ENCODE data around the gene C5.

Gene C5

DNA sequence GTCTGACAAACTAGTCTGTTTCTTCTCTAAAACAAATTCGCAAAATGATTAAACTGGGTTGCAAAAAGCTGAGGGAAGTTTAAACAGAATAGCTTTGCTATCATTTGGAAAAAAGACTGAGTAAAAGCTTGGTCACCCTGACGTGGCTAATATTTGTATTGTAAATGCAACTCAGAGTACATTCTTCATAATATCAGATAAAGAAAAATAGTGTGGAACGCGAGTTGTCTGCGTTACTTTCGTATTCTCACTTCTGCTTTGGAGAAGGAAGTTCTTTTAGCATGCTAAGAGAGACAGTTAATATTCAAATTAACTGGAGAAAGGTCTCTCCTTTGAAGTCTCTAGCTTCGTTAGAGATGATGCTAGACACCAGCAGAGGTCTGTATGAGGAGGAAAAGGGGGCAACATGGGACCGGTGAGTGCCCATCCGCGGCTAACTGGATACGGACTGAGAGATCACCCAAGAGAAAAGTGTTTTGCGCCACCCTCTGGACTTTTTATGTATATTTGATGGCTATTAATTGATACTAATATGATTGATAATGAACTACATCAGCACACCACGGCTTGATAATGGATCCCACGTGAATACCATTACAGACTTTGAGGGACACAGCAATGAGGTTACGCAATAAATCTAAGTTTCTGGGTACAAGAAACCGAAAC is 21.8 kb upstream of the C5 start:
- H3K36me3 ChIP-seq (ENCODE audit: control insufficient read depth in 2 of 2, insufficient read depth in 2 of 2, low read length in 2 of 2), result no peaks in the 10 kb centered on the region
- peak overlapping the region; percentile 1 for H3K27ac ChIP-seq (ENCODE audit: low read length)
- no peaks in the 10 kb centered on the region for H3K27me3 ChIP-seq (ENCODE audit: control insufficient read depth in 1 of 2, insufficient read depth in 2 of 2, low read length in 2 of 2)
- H3K4me1 ChIP-seq (ENCODE audit: control insufficient read depth, insufficient read depth, low read length), result peaks cover 11% of the 10 kb centered on the region
- peak overlapping the region; percentile 52 to 66 for H3K4me3 ChIP-seq (ENCODE audit: low read length in 2 of 2)
- H3K9ac ChIP-seq (ENCODE audit: low read length in 2 of 2), result no peak overlapping the region
- H3K9me3 ChIP-seq (ENCODE audit: control insufficient read depth in 2 of 2, low read length in 2 of 2), result no peaks in the 10 kb centered on the region

GRCh38 chr9:121071370-121071755 is 21.3 kb upstream of the C5 start:
- peak overlapping the region; percentile 52 to 66 for H3K4me3 ChIP-seq (ENCODE audit: low read length in 2 of 2)
- H3K27ac ChIP-seq (ENCODE audit: low read length), result no peak overlapping the region
- no peak overlapping the region for H3K9ac ChIP-seq (ENCODE audit: low read length in 2 of 2)

GRCh38 chr9:121069396-121069795 is 19.3 kb upstream of the C5 start:
- no peak overlapping the region for H3K4me3 ChIP-seq (ENCODE audit: low read length in 2 of 2)
- peaks cover 9% of the 10 kb centered on the region for H3K4me1 ChIP-seq (ENCODE audit: control insufficient read depth, insufficient read depth, low read length)
- H3K27ac ChIP-seq (ENCODE audit: low read length), result no peak overlapping the region
- H3K36me3 ChIP-seq (ENCODE audit: control insufficient read depth in 2 of 2, insufficient read depth in 2 of 2, low read length in 2 of 2), result no peaks in the 10 kb centered on the region
- H3K9me3 ChIP-seq (ENCODE audit: control insufficient read depth in 2 of 2, low read length in 2 of 2), result no peaks in the 10 kb centered on the region
- no peak overlapping the region for H3K9ac ChIP-seq (ENCODE audit: low read length in 2 of 2)
- H3K27me3 ChIP-seq (ENCODE audit: control insufficient read depth in 1 of 2, insufficient read depth in 2 of 2, low read length in 2 of 2), result no peaks in the 10 kb centered on the region

More at GRCh38 chr9:121071370-121071755, 21.3 kb upstream of the C5 start:
- no peaks in the 10 kb centered on the region for H3K36me3 ChIP-seq (ENCODE audit: control insufficient read depth in 2 of 2, insufficient read depth in 2 of 2, low read length in 2 of 2)
- H3K4me1 ChIP-seq (ENCODE audit: control insufficient read depth, insufficient read depth, low read length), result peaks cover 11% of the 10 kb centered on the region
- no peaks in the 10 kb centered on the region for H3K27me3 ChIP-seq (ENCODE audit: control insufficient read depth in 1 of 2, insufficient read depth in 2 of 2, low read length in 2 of 2)
- no peaks in the 10 kb centered on the region for H3K9me3 ChIP-seq (ENCODE audit: control insufficient read depth in 2 of 2, low read length in 2 of 2)

DNA sequence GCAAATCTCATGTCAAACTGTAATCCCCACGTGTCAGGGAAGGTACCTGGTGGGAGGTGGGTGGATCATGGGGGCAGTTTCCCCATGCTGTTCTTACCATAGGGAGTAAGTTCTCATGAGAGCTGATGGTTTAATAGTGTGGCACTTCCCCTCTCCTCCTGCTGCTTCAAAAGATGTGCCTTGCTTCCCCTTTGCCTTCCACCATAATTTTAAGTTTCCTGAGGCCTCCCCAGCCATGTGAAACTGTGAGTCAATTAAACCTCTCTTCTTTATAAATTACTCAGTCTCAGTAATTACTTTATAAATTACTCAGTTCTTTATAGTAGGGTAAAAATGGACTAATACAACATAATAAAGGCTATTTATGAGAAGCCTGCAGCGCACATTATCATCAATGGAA is 17.6 kb upstream of the C5 start:
- H3K4me1 ChIP-seq (ENCODE audit: control insufficient read depth, insufficient read depth, low read length), result no peaks in the 10 kb centered on the region
- no peak overlapping the region for H3K4me3 ChIP-seq (ENCODE audit: low read length in 2 of 2)
- H3K36me3 ChIP-seq (ENCODE audit: control insufficient read depth in 2 of 2, insufficient read depth in 2 of 2, low read length in 2 of 2), result no peaks in the 10 kb centered on the region
- H3K9me3 ChIP-seq (ENCODE audit: control insufficient read depth in 2 of 2, low read length in 2 of 2), result no peaks in the 10 kb centered on the region
- H3K27me3 ChIP-seq (ENCODE audit: control insufficient read depth in 1 of 2, insufficient read depth in 2 of 2, low read length in 2 of 2), result no peaks in the 10 kb centered on the region
- H3K9ac ChIP-seq (ENCODE audit: low read length in 2 of 2), result no peak overlapping the region
- H3K27ac ChIP-seq (ENCODE audit: low read length), result no peak overlapping the region

DNA sequence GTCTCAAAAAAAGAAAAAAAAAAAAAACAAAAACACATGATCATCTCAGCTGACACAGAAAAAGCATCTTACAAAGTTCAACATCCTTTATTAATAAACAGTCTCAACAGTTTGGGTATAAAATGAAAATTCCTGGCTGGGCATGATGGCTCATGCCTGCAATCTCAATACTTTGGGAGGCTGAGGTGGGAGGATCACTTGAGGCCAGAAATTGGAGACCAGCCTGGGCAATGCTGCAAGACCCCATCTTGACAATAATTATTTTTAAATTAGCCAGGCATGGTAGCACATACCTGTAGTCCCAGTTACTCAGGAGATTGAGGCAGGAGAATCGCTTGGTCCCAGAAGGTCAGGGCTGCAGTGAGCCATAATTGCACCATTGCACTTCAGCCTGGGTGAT is 16.8 kb upstream of the C5 start:
- Histone ChIP-seq H3K4me1 (ENCODE audit: control insufficient read depth, insufficient read depth, low read length) (no peaks in the 10 kb centered on the region), H3K9ac (ENCODE audit: low read length in 2 of 2) (no peak overlapping the region), H3K4me3 (ENCODE audit: low read length in 2 of 2) (no peak overlapping the region), H3K27me3 (ENCODE audit: control insufficient read depth in 1 of 2, insufficient read depth in 2 of 2, low read length in 2 of 2) (no peaks in the 10 kb centered on the region), H3K36me3 (ENCODE audit: control insufficient read depth in 2 of 2, insufficient read depth in 2 of 2, low read length in 2 of 2) (no peaks in the 10 kb centered on the region), H3K27ac (ENCODE audit: low read length) (no peak overlapping the region), H3K9me3 (ENCODE audit: control insufficient read depth in 2 of 2, low read length in 2 of 2) (no peaks in the 10 kb centered on the region)

DNA sequence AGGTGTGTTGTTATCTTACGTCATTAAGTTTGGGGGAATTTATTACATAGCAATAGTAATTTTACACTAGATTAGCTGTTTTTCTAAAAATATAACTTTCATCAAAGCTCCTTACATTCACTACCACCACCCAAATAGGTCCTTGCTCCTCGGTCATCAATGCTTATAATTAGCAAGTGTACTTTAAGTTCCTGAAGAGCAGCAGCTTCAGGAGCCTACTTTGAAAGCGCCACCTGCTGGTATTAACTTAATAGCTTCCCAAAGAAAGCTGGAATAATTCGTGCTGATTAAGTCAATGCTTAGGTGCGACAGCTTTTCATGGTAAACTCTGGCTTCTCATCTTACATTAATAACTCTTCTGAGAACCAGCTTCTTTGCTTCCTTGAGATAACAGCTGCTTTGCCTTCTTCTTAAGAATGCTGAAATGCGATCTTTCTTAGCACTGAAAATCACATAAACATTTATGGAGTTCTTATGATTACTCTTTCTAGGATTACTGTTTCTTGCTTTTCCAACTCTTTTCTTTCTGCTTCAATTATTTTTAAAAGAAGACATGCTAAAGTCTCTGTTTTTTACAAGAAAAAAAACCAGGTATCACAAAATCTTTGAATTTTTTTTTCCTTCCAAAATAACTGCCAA is 10.0 kb upstream of the C5 start:
- no peak overlapping the region for H3K4me3 ChIP-seq (ENCODE audit: low read length in 2 of 2)
- no peaks in the 10 kb centered on the region for H3K4me1 ChIP-seq (ENCODE audit: control insufficient read depth, insufficient read depth, low read length)
- no peak overlapping the region for H3K27ac ChIP-seq (ENCODE audit: low read length)
- H3K36me3 ChIP-seq (ENCODE audit: control insufficient read depth in 2 of 2, insufficient read depth in 2 of 2, low read length in 2 of 2), result peaks cover 0 to 3% of the 10 kb centered on the region in 2 donors
- no peaks in the 10 kb centered on the region for H3K9me3 ChIP-seq (ENCODE audit: control insufficient read depth in 2 of 2, low read length in 2 of 2)
- H3K27me3 ChIP-seq (ENCODE audit: control insufficient read depth in 1 of 2, insufficient read depth in 2 of 2, low read length in 2 of 2), result no peaks in the 10 kb centered on the region
- H3K9ac ChIP-seq (ENCODE audit: low read length in 2 of 2), result no peak overlapping the region

DNA sequence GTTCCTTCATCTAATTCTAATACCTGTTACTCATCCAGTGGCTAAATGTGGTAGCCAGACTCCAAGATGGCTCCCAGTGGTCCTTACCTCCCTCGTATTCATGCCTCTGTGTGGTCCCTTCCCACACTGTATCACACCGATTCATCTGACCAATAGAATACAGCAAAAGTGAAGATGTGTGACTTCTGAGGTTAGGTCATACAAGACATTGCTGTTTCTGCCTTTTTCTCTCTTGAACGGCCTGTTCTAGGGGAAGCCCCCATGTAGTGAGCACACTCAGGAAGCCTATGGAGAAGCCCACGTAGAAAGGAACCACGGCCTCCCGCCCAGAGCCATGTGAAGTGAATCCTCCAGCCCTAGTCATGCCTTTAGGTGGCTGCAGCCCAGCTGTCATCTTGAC is 9.4 kb upstream of the C5 start:
- Histone ChIP-seq H3K9me3 (ENCODE audit: control insufficient read depth in 2 of 2, low read length in 2 of 2) (no peaks in the 10 kb centered on the region), H3K9ac (ENCODE audit: low read length in 2 of 2) (no peak overlapping the region), H3K27ac (ENCODE audit: low read length) (no peak overlapping the region), H3K27me3 (ENCODE audit: control insufficient read depth in 1 of 2, insufficient read depth in 2 of 2, low read length in 2 of 2) (no peaks in the 10 kb centered on the region), H3K4me3 (ENCODE audit: low read length in 2 of 2) (no peak overlapping the region), H3K36me3 (ENCODE audit: control insufficient read depth in 2 of 2, insufficient read depth in 2 of 2, low read length in 2 of 2) (peaks cover 0 to 3% of the 10 kb centered on the region in 2 donors), H3K4me1 (ENCODE audit: control insufficient read depth, insufficient read depth, low read length) (no peaks in the 10 kb centered on the region)

GRCh38 chr9:121057821-121058220 is 7.7 kb upstream of the C5 start:
- Histone ChIP-seq H3K27ac (ENCODE audit: low read length) (no peak overlapping the region), H3K4me3 (ENCODE audit: low read length in 2 of 2) (no peak overlapping the region), H3K27me3 (ENCODE audit: control insufficient read depth in 1 of 2, insufficient read depth in 2 of 2, low read length in 2 of 2) (no peaks in the 10 kb centered on the region), H3K9ac (ENCODE audit: low read length in 2 of 2) (no peak overlapping the region), H3K36me3 (ENCODE audit: control insufficient read depth in 2 of 2, insufficient read depth in 2 of 2, low read length in 2 of 2) (peaks cover 0 to 3% of the 10 kb centered on the region in 2 donors), H3K4me1 (ENCODE audit: control insufficient read depth, insufficient read depth, low read length) (no peaks in the 10 kb centered on the region), H3K9me3 (ENCODE audit: control insufficient read depth in 2 of 2, low read length in 2 of 2) (no peaks in the 10 kb centered on the region)

GRCh38 chr9:121055642-121056143 is 5.6 kb upstream of the C5 start:
- H3K27me3 ChIP-seq (ENCODE audit: control insufficient read depth in 1 of 2, insufficient read depth in 2 of 2, low read length in 2 of 2), result no peaks in the 10 kb centered on the region
- no peak overlapping the region for H3K4me3 ChIP-seq (ENCODE audit: low read length in 2 of 2)
- H3K9me3 ChIP-seq (ENCODE audit: control insufficient read depth in 2 of 2, low read length in 2 of 2), result no peaks in the 10 kb centered on the region
- H3K9ac ChIP-seq (ENCODE audit: low read length in 2 of 2), result no peak overlapping the region
- H3K4me1 ChIP-seq (ENCODE audit: control insufficient read depth, insufficient read depth, low read length), result no peaks in the 10 kb centered on the region
- peaks cover 0 to 3% of the 10 kb centered on the region in 2 donors for H3K36me3 ChIP-seq (ENCODE audit: control insufficient read depth in 2 of 2, insufficient read depth in 2 of 2, low read length in 2 of 2)
- no peak overlapping the region for H3K27ac ChIP-seq (ENCODE audit: low read length)

- Histone ChIP-seq H3K27ac (ENCODE audit: low read length) (no peak overlapping the region), H3K9me3 (ENCODE audit: control insufficient read depth in 2 of 2, low read length in 2 of 2) (no peaks in the 10 kb centered on the region), H3K27me3 (ENCODE audit: control insufficient read depth in 1 of 2, insufficient read depth in 2 of 2, low read length in 2 of 2) (no peaks in the 10 kb centered on the region), H3K9ac (ENCODE audit: low read length in 2 of 2) (no peak overlapping the region), H3K4me3 (ENCODE audit: low read length in 2 of 2) (no peak overlapping the region), H3K36me3 (ENCODE audit: control insufficient read depth in 2 of 2, insufficient read depth in 2 of 2, low read length in 2 of 2) (peaks cover 0 to 3% of the 10 kb centered on the region in 2 donors), H3K4me1 (ENCODE audit: control insufficient read depth, insufficient read depth, low read length) (no peaks in the 10 kb centered on the region)
Measured at GRCh38 chr9:121053544-121053943, 3.5 kb upstream of the C5 start.

DNA sequence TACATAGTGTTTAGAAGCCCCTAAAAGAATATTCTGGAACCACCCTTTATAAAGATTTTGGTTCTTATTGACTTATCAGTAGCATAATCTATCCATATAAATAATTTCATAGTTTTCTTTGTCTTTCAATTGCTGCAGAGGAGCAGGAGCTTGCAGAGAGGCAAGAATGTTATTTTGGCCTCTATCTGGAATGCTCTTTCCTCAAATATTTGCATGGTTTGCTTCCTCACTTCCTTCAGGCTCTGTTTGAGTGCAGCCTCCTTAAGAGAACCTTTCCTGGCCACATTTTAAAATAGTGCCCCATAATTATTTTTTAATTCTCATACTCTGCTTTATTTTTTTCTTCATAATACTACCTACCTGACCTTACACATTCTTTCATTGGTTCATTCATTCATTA is 1.5 kb downstream of the C5 start:
- no peak overlapping the region for H3K27ac ChIP-seq (ENCODE audit: low read length)
- no peak overlapping the region for H3K4me3 ChIP-seq (ENCODE audit: low read length in 2 of 2)
- no peak overlapping the region for H3K9ac ChIP-seq (ENCODE audit: low read length in 2 of 2)

More for the DNA sequence above, 1.5 kb downstream of the C5 start:
- Histone ChIP-seq H3K4me1 (ENCODE audit: control insufficient read depth, insufficient read depth, low read length) (no peaks in the 10 kb centered on the region), H3K27me3 (ENCODE audit: control insufficient read depth in 1 of 2, insufficient read depth in 2 of 2, low read length in 2 of 2) (no peaks in the 10 kb centered on the region), H3K36me3 (ENCODE audit: control insufficient read depth in 2 of 2, insufficient read depth in 2 of 2, low read length in 2 of 2) (no peaks in the 10 kb centered on the region), H3K9me3 (ENCODE audit: control insufficient read depth in 2 of 2, low read length in 2 of 2) (no peaks in the 10 kb centered on the region)

Measured in stomach smooth muscle (tissue), 2 donors.